HG03469 (cell line): Measurements from ENCODE around the gene ATP2B2.

Experiments
- ATAC-seq: cut with Tn5 transposase; IDR thresholded peaks from one replicate; pipeline ENCODE4 v1.9.1; 2021; ENCODE audit warnings: mild to moderate bottlenecking, moderate library complexity, moderate number of reproducible peaks; ENCODE audit not compliant: unreplicated experiment

The ATP2B2 gene

GRCh38 chr3:10335190-10335738 is 170.1 kb downstream of the ATP2B2 start:
- ATAC-seq = no peak

DNA sequence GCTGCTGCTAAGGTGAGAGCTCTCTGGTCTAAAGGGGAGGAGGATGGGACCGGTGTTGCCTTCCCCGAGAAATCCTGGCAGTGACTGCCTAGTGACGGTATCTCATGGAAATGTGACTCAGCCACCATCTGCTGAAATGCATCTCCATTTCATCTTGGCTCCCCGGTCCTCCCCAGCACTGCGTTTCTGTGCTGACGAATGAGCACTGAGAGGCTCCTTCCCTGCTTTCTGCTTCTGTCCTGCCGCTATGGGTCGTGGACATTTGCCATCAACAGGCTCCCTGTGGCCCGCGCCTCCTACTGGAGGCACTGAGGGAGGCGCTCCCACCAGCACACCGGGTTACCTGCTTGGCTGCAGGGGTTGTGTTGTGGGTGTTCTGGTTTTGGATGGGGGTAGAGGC is 170.9 kb downstream of the ATP2B2 start:
- ATAC-seq = no peak

DNA sequence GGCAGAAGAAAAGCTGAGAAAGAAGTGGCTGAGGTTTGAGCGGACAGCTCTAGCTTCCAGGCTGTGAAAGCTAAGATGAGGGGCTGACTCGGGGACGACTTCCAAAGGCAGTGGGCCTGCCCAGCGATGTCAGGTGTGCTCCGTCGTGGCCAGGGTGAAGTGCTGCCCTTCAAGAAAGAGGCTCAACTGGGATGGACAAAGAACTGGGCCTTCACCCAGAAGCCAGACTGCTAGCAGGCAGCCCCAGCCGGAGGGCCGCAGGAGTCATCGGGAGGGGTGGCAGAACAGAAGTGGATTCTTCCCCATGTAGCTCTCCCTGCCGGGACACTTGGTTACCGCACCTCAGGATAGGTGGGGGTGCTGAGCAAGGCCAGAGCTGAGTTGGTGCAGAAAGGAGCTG is 171.3 kb downstream of the ATP2B2 start:
- ATAC-seq = no peak

DNA sequence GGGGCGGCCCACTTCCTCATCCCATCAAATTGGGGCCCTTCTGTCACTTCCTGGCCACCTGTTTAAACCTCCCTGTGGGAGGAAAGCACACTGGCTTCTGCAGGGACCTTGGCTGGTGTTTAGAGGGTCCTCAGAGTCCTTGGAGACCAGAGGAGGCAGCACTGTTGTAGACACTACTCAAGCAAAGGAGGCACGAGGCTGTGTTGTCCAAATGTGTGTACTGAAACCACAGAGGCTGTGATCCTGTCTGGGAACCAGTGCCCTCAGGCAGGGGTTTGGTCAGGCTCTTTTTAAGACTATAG is 172.1 kb downstream of the ATP2B2 start:
- ATAC-seq = no peak

DNA sequence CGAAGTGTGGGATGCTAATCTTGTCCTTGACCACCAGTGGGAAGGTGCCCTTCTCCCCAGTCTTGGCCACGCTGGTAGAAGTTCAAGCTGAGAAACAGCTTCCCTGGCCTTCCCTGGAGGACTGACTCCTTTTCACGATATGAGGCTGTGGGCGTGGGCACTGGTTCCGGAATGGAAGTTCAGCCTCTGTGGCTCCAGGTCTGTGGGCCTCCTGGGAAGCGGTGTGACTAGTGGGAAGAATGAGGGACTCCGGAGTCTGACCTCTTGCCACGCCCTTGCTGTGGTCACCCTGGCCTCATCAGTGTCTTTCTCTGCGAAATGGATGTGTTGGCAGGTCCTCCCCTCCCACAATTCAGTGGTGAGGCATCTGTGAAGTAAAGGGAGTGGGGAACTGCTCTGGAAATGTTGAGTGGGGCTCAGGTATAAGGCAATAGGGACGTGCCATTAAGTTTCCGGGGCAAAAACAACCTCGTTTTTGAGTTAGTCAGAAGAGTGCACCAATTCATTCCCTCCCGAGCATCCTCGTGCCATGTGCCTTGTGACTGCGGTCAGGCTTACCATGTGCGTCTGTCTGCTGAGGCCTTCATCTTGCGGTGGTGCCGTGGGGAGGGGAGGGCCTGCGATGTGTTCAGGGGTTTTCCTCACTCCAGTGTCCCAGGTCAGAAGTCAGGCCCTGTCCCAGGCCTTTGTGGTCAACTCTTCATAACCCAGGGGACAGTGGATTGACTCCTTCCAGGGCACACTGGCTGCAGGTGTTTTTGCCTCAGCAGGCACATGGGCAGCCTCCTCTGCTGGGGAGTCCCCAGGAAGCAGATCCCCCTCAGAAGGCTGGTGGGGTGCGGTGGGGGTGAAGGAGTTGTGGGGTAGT is 172.7 kb downstream of the ATP2B2 start:
- no peak for ATAC-seq

DNA sequence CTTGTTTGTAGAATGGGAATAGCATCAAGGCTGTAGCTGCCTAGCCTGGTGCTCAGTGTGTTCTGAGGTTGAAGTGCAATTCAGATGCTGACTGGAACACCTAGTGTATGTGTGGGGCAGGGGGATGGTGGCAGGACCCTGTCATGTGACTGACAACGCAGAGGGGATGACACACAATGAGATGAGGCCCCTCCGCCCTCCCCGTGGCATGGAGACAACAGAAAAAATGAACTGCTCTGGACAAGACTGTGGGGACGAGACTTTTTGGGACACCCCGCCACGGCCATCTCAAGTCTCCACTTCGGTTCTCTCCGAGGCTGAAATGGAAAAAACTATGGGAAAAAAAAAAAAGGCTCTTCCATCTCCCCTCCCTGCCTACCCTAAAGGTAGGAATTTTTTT is 174.1 kb downstream of the ATP2B2 start:
- ATAC-seq = no peak

GRCh38 chr3:10330319-10330718 is 175.1 kb downstream of the ATP2B2 start:
- ATAC-seq = no peak

GRCh38 chr3:10329495-10330015 is 175.8 kb downstream of the ATP2B2 start:
- no peak for ATAC-seq

- ATAC-seq = no peak
Observed at GRCh38 chr3:10328460-10329071, 176.8 kb downstream of the ATP2B2 start.

- no peak for ATAC-seq
Observed at GRCh38 chr3:10327592-10327991, 177.8 kb downstream of the ATP2B2 start.

DNA sequence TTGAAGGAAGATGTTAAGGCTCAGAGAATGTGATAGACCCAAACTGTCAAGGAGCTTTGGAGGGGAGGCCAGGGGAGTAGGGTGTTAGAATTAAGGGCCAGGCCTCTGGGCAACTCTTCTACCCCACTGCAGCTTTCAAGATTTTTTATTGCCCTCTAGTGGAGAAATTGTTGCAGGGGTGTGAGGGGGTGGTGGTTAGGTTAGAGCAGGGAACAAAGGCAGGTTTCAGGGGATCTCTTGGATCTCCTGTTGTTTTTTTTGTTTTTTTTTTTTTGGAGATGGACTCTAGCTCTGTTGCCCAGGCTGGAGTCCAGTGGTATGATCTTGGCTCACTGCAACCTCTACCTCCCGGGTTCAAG is 183.1 kb downstream of the ATP2B2 start:
- ATAC-seq = no peak

DNA sequence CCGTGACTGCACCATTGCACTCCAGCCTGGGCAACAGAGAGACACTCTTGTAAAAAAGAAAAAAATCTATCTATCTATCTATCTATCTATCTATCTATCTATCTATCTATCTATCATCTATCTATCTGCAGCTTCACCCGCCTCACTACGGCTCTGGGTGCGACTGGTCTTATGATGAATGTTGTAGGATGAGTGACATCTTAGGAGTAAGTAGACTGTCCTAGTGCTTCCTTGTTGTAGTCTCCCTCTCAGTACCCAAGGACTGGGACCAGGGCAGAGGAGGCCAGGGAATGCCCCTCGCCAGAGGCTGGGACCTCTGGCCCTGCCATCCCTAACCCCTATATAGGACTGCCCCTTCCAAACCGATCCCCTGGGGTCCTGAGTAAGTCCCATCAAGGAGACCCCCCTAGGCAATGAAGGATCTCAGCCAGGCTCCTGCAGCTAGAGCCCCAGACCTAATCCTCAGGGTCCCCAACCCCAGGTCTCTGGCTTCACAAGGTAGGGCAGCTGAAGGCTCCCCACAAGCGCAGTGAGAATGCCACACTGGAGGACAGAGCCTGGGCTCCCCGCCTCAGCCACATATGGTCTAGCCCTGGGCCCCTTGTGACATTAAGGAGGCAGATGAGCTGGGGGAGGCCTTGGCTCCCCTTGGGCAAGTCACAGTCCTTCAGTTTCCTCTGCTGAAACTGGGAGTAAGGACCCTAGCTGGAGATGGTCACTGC is 183.6 kb downstream of the ATP2B2 start:
- no peak for ATAC-seq

GRCh38 chr3:10320320-10320677 is 185.1 kb downstream of the ATP2B2 start:
- no peak for ATAC-seq

DNA sequence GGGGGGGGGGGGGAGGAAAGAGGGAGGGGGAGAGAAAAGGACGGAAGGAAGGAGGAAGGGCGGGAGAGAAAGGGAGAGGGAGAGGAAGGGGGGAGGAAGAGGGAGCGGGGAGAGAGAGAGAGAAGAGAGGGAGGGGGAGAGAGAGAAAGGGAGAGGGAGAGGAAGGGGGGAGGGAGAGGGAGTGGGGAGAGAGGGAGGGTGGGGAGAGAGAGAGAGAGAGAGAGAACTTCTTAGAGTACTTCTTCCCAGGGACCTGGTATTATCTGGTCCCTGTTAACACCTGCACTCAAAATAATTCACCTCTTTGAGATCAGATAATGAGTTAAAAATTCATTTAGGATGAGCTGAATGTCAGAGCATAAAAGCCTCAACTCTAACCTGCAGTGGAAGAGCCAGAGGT is 185.6 kb downstream of the ATP2B2 start:
- ATAC-seq = no peak

DNA sequence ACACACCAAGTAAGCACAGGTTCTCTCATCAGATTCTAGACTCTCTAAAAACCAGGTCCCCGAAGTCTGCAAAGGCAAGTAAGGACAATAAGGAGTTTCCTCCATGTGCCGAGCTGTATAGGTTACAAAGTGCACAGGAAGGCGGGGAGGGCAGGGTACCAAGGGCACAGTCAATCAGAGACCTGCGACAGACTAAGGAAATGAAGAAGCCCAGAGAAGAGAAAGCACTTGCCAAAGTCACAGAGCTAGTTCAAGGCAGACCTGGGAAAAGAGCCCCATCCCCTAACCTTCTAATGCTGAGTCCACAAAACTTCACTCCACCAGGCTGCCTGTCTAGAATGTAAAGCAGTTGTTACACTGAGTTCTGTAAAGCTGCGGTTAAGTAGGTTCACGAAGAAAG is 186.1 kb downstream of the ATP2B2 start:
- ATAC-seq = no peak

DNA sequence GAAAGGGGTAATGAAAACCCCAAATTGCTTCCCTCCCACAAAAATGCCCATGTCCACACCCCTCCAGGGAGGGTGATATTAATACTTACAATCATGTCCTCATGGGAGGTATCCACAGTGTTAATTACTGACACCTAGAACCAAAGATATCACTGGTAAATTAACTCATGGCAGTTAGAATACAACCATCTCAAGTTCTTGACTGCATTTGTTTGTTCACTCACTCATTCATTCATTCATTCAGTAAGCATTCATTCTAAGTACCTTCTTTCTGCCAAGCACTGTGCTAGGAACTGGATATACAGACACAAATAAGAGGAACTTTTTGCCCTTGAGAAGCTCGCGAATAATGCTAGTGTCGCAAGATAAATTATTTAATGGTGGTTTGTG is 187.4 kb downstream of the ATP2B2 start:
- ATAC-seq = no peak

GRCh38 chr3:10317311-10317960 is 187.9 kb downstream of the ATP2B2 start:
- ATAC-seq = no peak

- no peak for ATAC-seq
Observed at GRCh38 chr3:10315771-10316344, 189.5 kb downstream of the ATP2B2 start.

DNA sequence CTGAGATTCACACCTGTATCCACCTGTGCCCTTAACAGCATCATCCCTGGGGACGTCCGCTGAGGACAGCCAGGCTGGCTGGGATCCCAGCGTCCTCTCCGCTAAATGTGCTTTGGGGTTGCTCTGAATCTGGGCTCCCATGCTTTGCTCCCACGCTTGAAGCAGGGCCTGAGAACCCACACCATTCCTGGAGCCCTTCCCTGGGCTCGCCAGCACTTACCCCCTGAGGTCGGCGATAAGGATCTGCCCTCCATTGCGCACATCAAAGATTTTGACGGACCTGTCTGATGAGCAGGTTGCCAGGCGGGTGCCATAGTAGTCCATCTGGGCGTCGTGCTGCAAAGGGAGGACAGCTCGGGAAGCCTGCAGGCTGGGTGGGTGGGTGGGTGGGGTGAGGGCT is 190.3 kb downstream of the ATP2B2 start:
- no peak for ATAC-seq

- no peak for ATAC-seq
Observed at GRCh38 chr3:10312861-10313260, 192.5 kb downstream of the ATP2B2 start.

- no peak for ATAC-seq
Observed at GRCh38 chr3:10312391-10312790, 193.0 kb downstream of the ATP2B2 start.
